GOT3 (cell line): Measurements from ENCODE around the gene NRBP1.

ENCODE experiments used
- DNase-seq: peaks from one replicate; lab custom pipeline; 2025; ENCODE audit warnings: mixed read lengths; lab: John Stamatoyannopoulos, UW

NRBP1 gene

GRCh38 chr2:27428213-27428977, at the start of gene NRBP1:
TSS of gene NRBP1 (plus strand) at chr2:27428631. CDS start at chr2:27433274, 4,643 bp downstream.
- peak; percentile 82 for DNase-seq

GRCh38 chr2:27378809-27379290, 49.6 kb upstream of the NRBP1 start:
- no peak for DNase-seq

- no peak for DNase-seq
Measured at GRCh38 chr2:27379383-27379835, 49.0 kb upstream of the NRBP1 start.

DNA sequence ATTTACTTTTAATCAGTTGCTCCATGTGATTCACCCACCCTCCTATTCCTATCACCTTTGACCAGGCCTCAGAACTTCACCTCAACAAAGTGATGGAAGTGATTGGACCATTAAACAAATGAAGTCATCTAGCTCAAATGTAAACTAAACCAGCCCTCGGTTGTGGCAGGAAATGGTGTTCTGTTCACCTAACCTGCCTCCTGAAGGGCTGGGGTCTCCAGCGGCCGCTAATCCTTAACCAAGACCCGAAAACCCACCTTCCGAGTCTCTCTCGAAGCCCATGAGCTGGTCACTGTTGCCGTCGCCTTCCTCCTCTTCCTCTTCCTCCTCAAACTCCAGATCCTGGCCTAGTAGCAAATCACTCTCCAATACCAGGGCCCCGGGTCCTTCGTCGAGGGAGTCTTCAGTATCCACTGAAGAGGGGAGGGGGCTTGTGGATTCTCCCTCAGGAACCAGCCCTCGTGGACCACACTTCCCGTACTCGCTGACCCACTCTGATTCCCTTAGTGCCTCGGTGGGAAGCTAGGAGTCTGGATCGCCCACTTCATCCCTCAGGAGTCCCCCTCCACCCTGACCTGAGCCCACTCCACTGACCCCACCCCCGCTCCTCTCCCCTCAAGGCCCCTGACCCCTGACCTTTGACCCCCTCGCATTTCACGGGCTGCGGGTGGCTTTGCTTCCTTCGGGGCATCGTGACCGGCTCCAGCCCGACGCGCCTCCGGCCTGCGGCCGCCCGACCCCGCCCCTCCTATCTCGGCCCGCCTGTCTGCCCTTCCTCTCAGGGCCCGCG, 48.4 kb upstream of the NRBP1 start:
- DNase-seq = no peak

- peak; percentile 70 for DNase-seq
Measured at GRCh38 chr2:27380626-27381545, 47.5 kb upstream of the NRBP1 start, which contains the start of gene ZNF513. TSS of gene ZNF513 (minus strand) at chr2:27380734. CDS start at chr2:27380526, 208 bp downstream.

GRCh38 chr2:27381577-27382181, 46.8 kb upstream of the NRBP1 start:
- no peak for DNase-seq

DNA sequence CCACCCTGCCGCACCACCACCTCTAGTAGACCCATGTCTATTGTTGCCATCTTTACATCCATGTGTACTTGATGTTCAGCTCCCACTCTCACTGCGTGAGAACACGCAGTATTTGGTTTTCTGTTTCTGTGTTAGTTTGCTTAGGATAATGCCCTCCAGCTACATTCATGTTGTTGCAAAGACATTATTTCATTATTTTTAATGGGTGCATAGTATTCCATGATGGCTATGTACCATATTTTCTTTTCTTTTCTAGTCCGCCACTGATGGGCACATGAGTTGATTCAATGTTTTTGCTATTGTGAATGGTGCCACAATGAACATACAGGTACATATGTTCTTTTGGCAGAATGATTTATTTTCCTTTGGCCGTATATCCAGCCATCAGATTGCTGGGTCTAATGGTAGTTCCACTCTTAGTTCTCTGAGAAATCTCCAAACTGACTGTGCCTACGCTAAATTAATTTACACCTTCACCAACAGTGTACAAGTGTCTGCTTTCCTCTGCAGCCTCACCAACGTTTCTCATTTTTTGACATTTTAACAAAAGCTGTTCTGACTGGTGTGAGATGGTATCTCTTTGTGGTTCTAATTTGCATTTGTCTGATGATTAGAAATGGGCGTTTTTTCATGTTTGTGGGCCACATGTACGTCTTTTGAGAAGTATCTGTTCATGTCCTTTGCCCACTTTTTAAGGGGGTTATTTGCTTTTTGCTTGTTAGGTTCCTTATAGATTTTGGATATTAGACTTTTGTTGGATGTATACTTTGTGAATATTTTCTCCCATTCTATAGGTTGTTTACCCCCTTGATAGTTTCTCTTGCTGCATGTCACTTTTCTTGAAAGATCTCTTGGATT, 37.4 kb upstream of the NRBP1 start:
- no peak for DNase-seq

- DNase-seq = no peak
Measured at GRCh38 chr2:27393225-27393624, 35.2 kb upstream of the NRBP1 start.

DNA sequence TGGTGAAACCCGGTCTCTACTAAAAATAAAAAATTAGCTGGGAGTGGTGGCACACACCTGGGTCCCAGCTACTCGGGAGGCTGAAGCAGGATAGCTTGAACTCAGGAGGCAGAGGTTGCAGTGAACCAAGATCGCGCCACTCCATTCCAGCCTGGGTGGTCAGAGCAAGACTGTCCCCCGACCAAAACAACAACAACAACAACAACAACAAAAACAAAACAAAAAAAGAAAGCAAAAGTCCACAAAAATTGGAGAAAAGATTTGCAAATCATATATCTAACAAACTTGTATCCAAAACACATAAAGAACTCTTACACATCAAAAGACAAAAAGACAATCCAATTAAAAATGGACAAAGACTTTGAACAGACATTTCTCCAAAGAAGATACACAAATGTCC, 29.5 kb upstream of the NRBP1 start:
- no peak for DNase-seq

DNA sequence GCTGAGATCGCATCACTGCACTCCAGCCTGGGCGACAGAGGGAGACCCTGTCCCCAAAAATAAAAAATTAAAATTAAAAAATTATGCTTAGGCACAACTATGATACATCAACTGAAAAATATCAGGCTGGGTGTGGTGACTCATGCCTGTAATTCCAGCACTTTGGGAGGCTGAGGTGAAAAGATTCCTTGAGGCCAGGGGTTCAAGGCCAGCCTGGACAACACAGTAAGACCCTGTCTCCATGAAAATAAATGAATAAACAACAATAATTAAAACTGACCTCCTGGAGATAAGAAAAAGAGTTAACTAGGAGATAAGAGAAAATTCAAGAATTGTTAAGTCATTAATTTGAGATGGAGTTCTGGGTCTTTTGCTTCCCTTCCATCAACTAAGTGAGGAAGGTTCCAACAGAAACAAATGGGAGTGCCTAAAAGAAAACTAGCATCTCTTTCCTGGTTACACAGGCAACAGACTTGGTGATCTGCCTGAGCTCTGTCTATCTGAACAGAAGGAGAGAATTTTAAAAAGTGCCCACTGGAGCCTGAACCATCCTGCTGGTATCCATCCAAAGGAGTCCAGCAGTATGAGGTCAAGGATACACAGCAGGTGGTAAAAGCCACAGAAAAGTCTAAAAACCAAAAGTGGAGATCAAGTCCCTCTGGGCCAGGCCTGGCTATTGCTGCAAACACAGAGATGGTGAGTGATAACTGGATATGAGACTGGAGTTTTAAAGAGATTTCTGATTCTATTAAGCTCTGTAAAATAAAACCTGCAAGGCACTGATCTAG, 27.9 kb upstream of the NRBP1 start:
- DNase-seq = no peak

DNA sequence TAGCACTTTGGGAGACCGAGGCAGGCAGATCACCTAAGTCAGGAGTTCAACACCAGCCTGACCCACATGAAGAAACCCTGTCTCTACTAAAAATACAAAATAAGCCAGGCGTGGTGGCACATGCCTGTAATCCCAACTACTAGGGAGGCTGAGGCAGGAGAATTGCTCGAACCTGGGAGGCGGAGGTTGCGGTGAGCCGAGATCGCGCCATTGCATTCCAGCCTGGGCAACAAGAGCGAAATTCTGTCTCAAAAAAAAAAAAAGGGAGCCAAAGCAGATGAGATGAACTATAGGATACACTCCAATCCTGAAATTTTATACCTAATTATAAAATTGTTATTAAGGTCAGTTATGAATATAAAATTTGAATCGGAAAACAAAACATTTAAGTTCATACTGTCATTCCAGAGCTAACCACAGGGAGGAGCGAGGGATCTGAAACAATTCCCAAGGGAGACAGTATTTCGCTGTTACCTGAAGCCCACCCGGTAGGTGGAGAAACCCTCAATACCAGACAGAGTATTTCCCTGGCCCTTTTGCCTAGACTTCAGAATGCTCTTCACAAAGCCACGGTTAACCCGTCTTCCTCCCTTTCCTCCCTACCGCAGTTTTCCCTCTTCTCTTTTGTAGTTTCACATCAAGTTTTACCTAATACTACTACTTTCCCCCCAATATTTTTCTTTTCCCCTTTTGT, 20.5 kb upstream of the NRBP1 start:
- DNase-seq = no peak

DNA sequence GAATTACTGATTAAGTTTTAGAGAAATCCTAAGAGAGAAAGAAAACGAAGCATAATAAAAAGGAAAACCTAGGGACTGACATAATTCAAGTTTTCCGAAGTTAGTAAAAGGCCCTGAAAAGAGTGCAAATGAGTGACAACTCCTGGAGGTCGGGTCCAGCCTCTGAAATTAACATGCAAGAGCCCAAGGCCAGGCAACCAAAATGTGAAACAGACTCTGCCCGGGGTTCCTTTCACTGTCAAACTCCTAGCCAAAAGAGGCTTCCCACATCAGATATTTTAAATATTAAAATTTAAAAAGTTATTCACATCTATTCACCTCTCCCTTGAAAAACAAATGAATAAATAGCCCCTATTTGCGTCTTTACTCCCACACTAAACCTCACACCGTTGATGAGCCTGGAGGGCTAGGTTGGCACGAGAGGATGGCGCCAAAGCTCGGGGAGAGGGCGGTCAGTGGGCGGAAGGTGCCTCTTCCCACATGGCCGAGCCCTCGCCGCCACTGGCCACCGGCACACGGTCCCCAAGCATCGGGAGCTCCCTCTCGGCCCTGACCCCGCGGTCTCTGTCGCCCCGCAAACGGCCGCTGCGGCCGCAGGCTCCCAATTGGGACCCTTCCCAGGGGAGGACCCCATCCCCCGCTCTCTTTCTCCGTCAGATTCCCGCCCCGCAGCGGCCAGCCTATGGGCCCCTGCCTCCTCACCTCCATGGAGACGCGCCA, 19.7 kb upstream of the NRBP1 start:
- no peak for DNase-seq

DNA sequence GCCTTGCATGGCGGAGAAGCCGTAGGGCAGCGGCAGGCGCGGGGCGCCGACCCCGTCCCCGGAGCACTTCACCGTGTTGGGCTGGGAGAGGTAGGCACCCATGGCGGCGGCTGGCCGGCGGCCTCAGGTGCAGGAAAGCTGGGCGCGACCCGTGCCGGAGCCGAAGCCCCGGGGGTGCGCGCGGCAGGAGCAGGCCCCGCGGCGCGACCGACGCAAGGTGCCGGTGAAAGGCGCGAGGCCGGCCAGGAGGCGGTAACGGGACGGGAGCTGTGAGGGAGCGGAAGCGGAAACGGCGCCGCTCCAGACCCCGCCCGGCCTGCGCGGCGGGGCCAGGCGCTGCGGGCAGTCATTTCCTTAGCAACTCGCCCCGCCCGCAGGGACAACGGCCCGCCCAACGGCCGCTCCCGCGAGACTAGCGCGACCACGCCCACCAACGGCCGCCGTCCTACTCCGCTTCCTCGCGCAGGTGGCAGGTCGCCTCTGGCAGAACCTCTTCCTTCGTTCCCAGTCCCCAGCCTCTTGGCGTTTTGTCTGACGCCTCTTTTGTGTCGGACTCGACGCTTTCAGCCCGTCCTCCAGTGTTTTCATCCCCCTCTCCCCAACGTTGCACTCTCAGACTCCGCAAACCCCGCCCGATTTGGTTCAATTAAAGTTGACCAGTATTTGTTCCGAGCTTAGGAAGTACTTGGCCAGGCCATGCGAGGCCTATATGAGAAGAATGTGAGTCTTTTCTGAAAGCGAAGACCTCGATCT, 18.9 kb upstream of the NRBP1 start, which contains the start of gene PPM1G:
PPM1G (minus strand) TSS at position 271 of the 753 bp plus-strand sequence; CDS start at position 102, 169 bp downstream.
- peak; percentile 79 for DNase-seq

DNA sequence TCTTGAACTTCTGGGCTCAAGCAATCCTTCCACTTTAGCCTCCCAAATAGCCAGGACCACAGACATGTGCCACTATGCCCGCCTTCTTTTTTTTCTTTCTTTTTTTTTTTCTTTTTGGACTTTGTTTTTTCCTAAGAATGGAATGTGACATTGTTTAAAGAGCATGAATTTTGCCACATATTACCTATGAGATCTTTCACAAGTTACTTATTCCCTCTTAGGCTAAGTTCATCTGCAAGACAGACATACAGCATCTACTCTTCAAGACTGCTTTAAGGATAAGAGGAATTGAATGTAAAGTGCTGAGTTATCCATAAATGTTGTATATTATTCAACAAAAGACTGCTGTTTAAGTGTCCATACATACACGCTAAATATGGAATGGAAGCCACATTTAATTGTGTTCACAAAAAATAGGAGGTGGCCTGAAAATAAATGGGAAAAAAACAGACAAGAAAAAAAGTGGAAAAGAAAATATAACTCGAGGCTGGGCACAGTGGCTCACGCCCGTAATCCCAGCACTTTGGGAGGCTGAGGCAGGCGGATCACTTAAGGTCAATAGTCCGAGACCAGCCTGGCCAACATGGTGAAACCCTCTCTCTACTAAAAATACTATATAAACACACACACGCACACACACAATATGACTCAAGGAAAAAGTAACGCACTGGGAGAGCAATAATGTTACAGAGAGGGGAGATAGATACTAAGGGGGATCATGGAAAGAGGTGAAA, 15.8 kb upstream of the NRBP1 start:
- DNase-seq = no peak

DNA sequence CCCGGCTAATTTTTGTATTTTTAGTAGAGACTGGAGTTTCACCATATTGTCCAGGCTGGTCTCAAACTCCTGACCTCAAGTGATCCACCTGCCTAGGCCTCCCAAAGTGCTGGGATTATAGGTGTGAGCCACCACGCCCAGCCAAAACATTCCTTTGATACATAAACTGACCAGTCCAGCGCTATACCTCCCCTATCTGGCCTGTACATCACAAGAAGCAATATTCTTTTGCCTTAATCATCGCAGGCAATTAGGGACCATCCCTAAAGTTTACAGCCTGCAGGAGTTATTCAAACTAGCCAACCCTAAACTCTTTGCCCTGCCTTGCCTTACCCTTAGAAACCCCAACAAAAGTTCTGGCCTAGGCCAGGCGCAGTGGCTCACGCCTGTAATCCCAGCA, 12.3 kb upstream of the NRBP1 start:
- DNase-seq = no peak

DNA sequence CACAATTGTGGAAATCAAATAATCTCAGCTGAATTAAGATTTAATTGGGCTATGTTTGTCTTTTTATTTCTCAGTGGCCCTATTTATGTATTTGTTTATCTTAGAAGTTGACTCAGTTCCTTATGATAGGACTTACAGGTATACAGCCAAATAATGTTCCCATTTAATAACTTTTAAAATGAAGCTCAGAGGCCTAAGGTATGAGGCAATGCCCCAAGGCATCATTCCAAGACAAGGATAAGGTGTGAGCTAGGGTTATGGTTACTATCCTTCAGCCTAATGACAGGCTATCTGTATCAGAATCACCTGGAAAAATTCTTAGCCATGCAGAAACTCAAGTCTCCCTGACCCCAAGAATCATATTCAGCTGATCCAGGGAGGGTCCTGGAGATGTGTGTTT, 7.4 kb upstream of the NRBP1 start:
- no peak for DNase-seq
